OCI-LY3 (cell line): ENCODE data around the gene PCK2.

Source experiments
- H2AFZ ChIP-seq: fragments of 200-600, 300-600 bp; shearing (Covaris generic); 2 replicates; pipeline ENCODE4 v1.6.0; 2014; ENCODE audit warnings: antibody characterized with exemption, low read depth, low read length
- H3K27ac ChIP-seq: fragments of 200-600, 300-600 bp; sonication (generic); 2 replicates; pipeline ENCODE4 v1.5.1; 2014; ENCODE audit warnings: mild to moderate bottlenecking, low read length, moderate library complexity, mixed read lengths
- H3K27me3 ChIP-seq: fragments of 200-600, 300-600 bp; sonication (generic); 2 replicates; pipeline ENCODE4 v1.6.1; 2014; ENCODE audit warnings: low read depth, low read length, mixed read lengths
- H3K36me3 ChIP-seq: fragments of 200-600, 300-600 bp; sonication (generic); replicated peaks from 2 replicates; pipeline ENCODE3; 2014; ENCODE audit warnings: low read depth, low read length, mixed read lengths
- H3K4me1 ChIP-seq: fragments of 300-600, 200-600 bp; sonication (generic); 2 replicates; pipeline ENCODE4 v1.6.1; 2014; ENCODE audit warnings: low read length, mixed read lengths
- H3K4me2 ChIP-seq: fragments of 200-600, 300-600 bp; sonication (generic); 2 replicates; pipeline ENCODE4 v1.6.1; 2014; ENCODE audit warnings: low read length, mixed read lengths
- H3K4me3 ChIP-seq: fragments of 300-600, 200-600 bp; sonication (generic); 2 replicates; pipeline ENCODE4 v1.5.1; 2014; ENCODE audit warnings: antibody characterized with exemption, mild to moderate bottlenecking, low read length, moderate library complexity
- H3K79me2 ChIP-seq: fragments of 300-600, 200-600 bp; shearing (Covaris generic); 2 replicates; pipeline ENCODE4 v1.6.1; 2014; ENCODE audit warnings: mild to moderate bottlenecking, low read length, mixed read lengths
- H3K9ac ChIP-seq: fragments of 300-600, 200-600 bp; shearing (Covaris generic); 2 replicates; pipeline ENCODE4 v1.6.0; 2014; ENCODE audit warnings: mild to moderate bottlenecking, low read length, moderate library complexity
- H3K9me3 ChIP-seq: fragments of 200-600, 300-600 bp; shearing (Covaris generic); 2 replicates; pipeline ENCODE4 v1.6.1; 2014; ENCODE audit warnings: low read length, mixed read lengths; ENCODE audit not compliant: insufficient read depth
- H4K20me1 ChIP-seq: fragments of 200-600, 300-600 bp; sonication (generic); 2 replicates; pipeline ENCODE4 v1.6.1; 2016; ENCODE audit warnings: low read length, mixed read lengths; ENCODE audit not compliant: insufficient read depth
- EZH2phosphoT487 ChIP-seq: fragments of 200-600 bp; shearing (Covaris generic); IDR thresholded peaks from 2 replicates; pipeline ENCODE4 v1.6.1; 2018; ENCODE audit warnings: antibody characterized with exemption, mixed run types, low read depth
- TF ChIP-seq, protein P1 (sequence below): fragments of 200-600, 300-600 bp; sonication (generic); IDR thresholded peaks from 2 replicates; pipeline ENCODE4 v1.5.1; 2014; ENCODE audit warnings: antibody characterized with exemption, low read length, low read depth

PCK2 gene

DNA sequence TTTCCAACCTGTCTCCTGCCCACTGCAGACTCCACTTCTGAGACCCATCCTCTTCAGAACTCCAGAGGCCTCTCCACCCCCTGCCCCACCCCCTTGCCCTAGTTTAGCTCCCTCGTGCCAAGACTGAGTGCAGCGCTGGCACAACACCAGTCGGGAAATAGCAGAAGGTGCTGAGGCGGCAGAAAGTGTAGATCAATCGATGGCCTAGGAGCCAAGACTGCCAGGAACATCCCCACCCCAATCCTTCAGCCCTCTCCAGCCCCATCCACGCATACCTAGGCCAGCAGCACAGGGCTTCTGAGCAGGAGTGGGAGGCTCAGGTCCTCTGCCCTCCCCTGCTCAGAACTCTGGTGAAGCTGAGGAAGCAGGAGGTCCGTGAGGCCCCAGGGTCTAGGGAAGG lies 21.7 kb upstream of the PCK2 start:
- no peak overlapping the region for H2AFZ ChIP-seq
- peaks cover 15% of the 10 kb centered on the region for H3K4me1 ChIP-seq
- no peak overlapping the region for H3K4me3 ChIP-seq
- H3K9me3 ChIP-seq = no peaks in the 10 kb centered on the region
- H3K27me3 ChIP-seq = no peaks in the 10 kb centered on the region
- no peak overlapping the region for H3K9ac ChIP-seq
- no peaks in the 10 kb centered on the region for H3K36me3 ChIP-seq
- no peaks in the 10 kb centered on the region for H3K79me2 ChIP-seq
- H3K4me2 ChIP-seq = no peak overlapping the region
- H4K20me1 ChIP-seq = no peaks in the 10 kb centered on the region
- no peak overlapping the region for H3K27ac ChIP-seq
- TF ChIP-seq, protein P1, sequence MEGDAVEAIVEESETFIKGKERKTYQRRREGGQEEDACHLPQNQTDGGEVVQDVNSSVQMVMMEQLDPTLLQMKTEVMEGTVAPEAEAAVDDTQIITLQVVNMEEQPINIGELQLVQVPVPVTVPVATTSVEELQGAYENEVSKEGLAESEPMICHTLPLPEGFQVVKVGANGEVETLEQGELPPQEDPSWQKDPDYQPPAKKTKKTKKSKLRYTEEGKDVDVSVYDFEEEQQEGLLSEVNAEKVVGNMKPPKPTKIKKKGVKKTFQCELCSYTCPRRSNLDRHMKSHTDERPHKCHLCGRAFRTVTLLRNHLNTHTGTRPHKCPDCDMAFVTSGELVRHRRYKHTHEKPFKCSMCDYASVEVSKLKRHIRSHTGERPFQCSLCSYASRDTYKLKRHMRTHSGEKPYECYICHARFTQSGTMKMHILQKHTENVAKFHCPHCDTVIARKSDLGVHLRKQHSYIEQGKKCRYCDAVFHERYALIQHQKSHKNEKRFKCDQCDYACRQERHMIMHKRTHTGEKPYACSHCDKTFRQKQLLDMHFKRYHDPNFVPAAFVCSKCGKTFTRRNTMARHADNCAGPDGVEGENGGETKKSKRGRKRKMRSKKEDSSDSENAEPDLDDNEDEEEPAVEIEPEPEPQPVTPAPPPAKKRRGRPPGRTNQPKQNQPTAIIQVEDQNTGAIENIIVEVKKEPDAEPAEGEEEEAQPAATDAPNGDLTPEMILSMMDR = no peak
- no peak for TF ChIP-seq EZH2phosphoT487

DNA sequence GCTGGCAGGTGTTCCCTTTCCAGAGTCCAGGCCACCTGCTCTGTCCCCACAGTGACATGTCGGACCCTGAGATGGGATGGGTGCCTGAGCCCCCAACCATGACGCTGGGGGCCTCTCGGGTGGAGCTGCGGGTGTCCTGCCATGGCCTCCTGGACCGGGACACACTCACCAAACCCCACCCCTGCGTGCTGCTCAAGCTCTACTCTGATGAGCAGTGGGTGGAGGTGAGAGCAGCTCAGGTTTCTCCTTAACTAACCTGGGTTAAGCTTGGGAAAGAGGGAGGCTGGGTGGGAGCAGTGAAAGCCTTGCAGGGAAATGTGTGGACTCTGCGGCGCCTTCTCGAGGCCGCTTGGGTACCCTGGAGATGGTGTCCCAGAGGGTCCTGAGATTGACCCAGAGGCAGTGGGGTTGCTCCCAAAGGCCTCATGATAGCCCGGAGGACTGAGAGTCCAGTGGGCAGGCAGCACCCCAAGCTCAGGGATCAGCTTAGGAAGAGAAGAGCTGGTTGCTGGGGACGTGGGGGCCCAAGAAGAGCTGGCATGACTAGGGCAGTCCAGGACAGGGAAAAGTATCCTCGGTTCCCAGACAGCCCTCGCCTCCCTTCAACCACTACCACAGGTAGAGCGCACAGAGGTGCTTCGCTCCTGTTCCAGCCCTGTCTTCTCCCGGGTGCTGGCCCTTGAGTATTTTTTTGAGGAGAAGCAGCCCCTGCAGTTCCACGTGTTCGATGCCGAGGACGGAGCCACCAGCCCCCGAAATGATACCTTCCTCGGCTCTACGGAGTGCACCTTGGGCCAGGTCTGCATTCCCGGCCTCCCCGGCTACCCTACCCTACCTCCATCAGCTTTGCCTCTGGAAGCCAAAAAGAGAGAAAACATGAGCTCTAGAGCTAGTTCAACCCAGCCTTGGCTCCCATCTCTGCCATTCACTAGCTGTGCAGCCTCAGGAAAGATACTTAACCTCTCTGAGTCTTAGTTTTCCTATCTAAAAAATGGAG lies 20.9 kb upstream of the PCK2 start:
- Histone ChIP-seq H3K36me3 (no peaks in the 10 kb centered on the region), H3K27me3 (no peaks in the 10 kb centered on the region), H3K79me2 (no peaks in the 10 kb centered on the region), H3K9ac (no peak overlapping the region), H2AFZ (no peak overlapping the region), H3K4me2 (no peak overlapping the region), H3K4me3 (no peak overlapping the region), H3K4me1 (peaks cover 15% of the 10 kb centered on the region), H3K27ac (no peak overlapping the region), H4K20me1 (no peaks in the 10 kb centered on the region), H3K9me3 (no peaks in the 10 kb centered on the region)
- TF ChIP-seq, protein P1 = no peak
- TF ChIP-seq EZH2phosphoT487 = no peak

DNA sequence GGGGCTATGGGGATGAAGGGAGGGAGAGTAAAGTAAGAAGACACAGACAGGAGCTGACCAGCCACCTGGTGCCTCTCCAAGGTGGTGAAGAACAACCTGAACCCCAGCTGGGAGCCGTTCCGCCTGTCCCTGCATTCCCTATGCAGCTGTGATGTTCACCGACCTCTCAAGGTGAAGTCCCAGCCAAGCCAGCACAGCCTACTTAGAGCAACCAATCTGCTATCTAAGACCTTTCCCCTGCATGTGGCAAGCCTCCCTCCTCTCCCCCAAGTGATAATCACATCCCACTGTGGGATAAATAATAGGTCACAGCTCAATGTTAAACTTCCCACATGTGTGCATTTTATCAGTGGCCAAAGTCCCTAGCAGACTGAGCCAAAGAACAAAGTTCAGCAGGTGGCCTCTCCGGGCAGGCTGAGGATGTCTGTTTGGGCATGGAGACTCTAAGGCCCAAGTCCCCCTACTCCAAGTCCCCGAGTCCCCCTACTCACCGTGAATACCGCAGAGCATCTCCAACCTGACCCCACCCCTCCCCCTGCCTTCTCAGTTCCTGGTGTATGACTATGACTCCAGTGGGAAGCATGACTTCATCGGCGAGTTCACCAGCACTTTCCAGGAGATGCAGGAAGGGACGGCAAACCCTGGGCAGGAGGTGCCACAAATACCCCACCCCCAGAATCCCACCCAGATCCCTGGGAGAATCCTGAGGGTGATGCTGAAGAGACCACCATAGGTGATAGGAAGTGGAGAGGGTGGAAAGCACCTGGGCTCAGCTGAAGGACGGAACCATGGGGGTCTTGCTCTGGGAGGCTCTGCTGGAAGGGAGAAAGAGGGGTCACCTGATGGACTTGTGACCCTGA lies 19.3 kb upstream of the PCK2 start:
- TF ChIP-seq EZH2phosphoT487 = no peak
- TF ChIP-seq, protein P1 = no peak
- Histone ChIP-seq H3K79me2 (no peaks in the 10 kb centered on the region), H3K4me3 (peak overlapping the region; percentile 49), H3K4me1 (peaks cover 15% of the 10 kb centered on the region), H3K9me3 (no peaks in the 10 kb centered on the region), H4K20me1 (no peaks in the 10 kb centered on the region), H3K27me3 (no peaks in the 10 kb centered on the region), H3K9ac (no peak overlapping the region), H3K27ac (no peak overlapping the region), H2AFZ (peak overlapping the region; percentile 22; the same call in 1 of the 2 replicates), H3K4me2 (peak overlapping the region; percentile 69), H3K36me3 (no peaks in the 10 kb centered on the region)
